WI38 (cell line): Measurements from ENCODE around the gene DOK3.

ENCODE experiments used
- H3K4me3 ChIP-seq: 2 replicates; pipeline ENCODE4 v1.5.1; 2011; ENCODE audit warnings: low read depth, mild to moderate bottlenecking, control low read depth, low read length
- CTCF ChIP-seq: IDR thresholded peaks from 2 replicates; pipeline ENCODE4 v1.5.1; 2012; ENCODE audit warnings: low read depth, mild to moderate bottlenecking, control low read depth, low read length

Gene DOK3

GRCh38 chr5:177531209-177531940, 21.7 kb upstream of the DOK3 start:
- H3K4me3 ChIP-seq = no peak overlapping the region
- no peak for TF ChIP-seq CTCF

DNA sequence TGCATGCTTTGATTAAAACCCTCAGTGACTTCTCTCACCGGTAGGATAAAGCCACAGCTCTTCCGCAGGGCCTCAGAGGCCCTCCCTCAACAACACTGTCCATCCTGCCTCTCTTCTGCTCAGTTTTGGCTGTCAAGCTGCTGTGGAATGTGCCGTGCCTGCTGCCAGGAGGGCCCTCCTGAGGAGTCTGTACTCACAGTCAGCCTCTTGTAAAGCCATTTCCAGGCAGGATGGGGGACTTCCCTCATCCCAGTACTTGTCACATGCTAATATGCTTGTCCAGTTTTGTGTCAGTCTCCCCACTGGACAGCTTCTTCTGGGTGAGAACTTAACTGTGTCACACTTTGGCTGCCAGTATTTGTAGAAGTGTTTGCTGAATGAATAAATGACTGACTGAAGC, 21.0 kb upstream of the DOK3 start:
- H3K4me3 ChIP-seq = no peak overlapping the region
- no peak for TF ChIP-seq CTCF

DNA sequence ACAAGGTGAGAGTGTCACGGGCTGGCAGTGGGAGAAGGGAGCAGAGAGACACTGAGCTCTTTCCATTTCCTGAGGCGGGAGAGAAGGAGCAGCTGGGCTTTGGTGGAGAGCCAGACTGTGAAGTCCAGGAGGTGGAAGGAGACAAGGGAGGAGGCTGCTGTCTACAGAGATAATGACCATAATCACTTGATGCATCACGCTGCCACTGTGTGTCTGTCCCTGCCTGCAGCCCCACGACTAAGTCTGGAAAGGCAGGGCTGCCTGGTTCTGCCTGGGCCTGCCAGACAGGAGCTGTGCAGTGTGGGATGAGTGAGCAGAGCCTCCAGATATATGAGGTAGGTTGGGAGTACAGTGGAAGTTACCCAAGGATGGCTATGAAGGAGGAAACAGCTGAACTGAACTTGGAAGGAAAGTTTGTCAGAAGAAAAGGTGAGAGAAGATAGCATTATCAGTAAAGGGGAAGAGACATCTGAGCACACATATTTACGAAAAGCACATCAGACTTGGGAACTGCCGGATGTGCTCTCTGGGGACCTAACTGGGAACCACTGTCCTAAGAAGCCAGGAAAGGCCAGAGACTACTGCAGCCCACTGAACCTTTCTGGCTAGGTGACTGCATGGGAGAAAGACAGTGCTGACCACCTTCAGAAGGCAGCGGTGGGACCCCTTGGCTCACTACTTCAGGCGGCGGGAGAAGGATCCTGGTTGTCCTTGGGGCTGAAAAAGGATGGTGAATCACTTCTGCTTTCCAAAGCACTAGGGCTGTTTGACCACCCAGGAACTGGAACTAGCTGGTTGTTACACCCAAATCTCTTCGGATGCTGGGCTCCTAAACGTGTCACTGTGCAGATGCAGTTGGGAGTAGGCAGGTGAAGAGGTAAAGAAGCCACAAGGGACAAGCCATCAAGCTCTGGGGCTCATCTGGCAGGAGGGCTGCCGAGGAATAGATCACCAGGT, 19.9 kb upstream of the DOK3 start:
- no peak for TF ChIP-seq CTCF
- no peak overlapping the region for H3K4me3 ChIP-seq

GRCh38 chr5:177528631-177529030, 19.0 kb upstream of the DOK3 start:
- no peak overlapping the region for H3K4me3 ChIP-seq
- no peak for TF ChIP-seq CTCF

- no peak overlapping the region for H3K4me3 ChIP-seq
- no peak for TF ChIP-seq CTCF
Observed at GRCh38 chr5:177527595-177527994, 18.0 kb upstream of the DOK3 start.

GRCh38 chr5:177526791-177527190, 17.2 kb upstream of the DOK3 start:
- no peak overlapping the region for H3K4me3 ChIP-seq
- TF ChIP-seq CTCF = no peak

DNA sequence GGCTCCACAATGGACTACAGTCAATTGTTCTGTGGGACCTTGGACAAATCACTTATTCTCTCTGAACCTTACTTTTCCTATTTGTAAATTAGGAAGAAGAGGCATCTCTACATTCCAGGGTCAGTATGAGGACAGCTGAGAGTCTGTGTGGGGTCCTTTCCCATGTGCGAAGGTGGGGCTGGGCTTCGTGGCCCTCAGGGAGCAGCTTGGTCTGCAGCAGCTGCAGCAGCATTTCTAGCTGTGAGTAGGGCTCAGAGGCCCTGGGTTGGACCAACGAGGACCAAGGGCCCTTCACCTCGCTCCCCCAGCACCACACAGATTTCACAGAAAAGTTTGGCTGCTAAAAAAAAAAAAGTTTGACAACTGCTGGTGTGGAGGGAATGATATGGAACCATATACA, 16.6 kb upstream of the DOK3 start:
- H3K4me3 ChIP-seq = no peak overlapping the region
- TF ChIP-seq CTCF = no peak
